Smooth muscle cell (in vitro differentiated cells): ENCODE results near the gene FRMPD4. TPM values are rescaled to one million over a fixed set of nuclear protein-coding genes. Genes with fewer than 3 reads are reported as not detected.

Experiments
- DNase-seq: peaks from one replicate; lab custom pipeline; 2025; ENCODE audit not compliant: unreplicated experiment; lab: John Stamatoyannopoulos, UW
- H2AFZ ChIP-seq: fragments of 200-600 bp; sonication (generic); 2 replicates; pipeline ENCODE4 v1.6.0; 2016; ENCODE audit warnings: antibody characterized with exemption, low read depth, mild to moderate bottlenecking
- H3F3A ChIP-seq: fragments of 200-600 bp; sonication (generic); 2 replicates; pipeline ENCODE4 v1.6.0; 2017; ENCODE audit warnings: antibody characterized with exemption, low read depth
- H3K27ac ChIP-seq: fragments of 200-600 bp; sonication (generic); 2 replicates; pipeline ENCODE4 v1.5.1; 2016; ENCODE audit warnings: low read depth, mild to moderate bottlenecking
- H3K27me3 ChIP-seq: fragments of 200-600 bp; sonication (generic); 2 replicates; pipeline ENCODE4 v1.6.1; 2016; ENCODE audit warnings: low read depth, mild to moderate bottlenecking
- H3K36me3 ChIP-seq: fragments of 200-600 bp; sonication (generic); 2 replicates; pipeline ENCODE4 v1.5.1; 2016; ENCODE audit warnings: low read depth
- H3K4me1 ChIP-seq: fragments of 200-600 bp; sonication (generic); 2 replicates; pipeline ENCODE4 v1.5.1; 2016; ENCODE audit warnings: low read depth
- H3K4me2 ChIP-seq: fragments of 200-600 bp; sonication (generic); 2 replicates; pipeline ENCODE4 v1.6.0; 2016; ENCODE audit warnings: mild to moderate bottlenecking
- H3K4me3 ChIP-seq: fragments of 200-600 bp; sonication (generic); 2 replicates; pipeline ENCODE4 v1.5.1; 2016; ENCODE audit warnings: mild to moderate bottlenecking
- H3K79me2 ChIP-seq: fragments of 200-600 bp; sonication (generic); 2 replicates; pipeline ENCODE4 v1.6.0; 2016; ENCODE audit warnings: low read depth, mild to moderate bottlenecking
- H3K9ac ChIP-seq: fragments of 200-600 bp; sonication (generic); 2 replicates; pipeline ENCODE4 v1.6.0; 2016; ENCODE audit warnings: low read depth
- H3K9me3 ChIP-seq: fragments of 200-600 bp; sonication (generic); replicated peaks from 2 replicates; pipeline ENCODE4 v1.5.1; 2016; ENCODE audit warnings: low read depth
- H4K20me1 ChIP-seq: fragments of 200-600 bp; sonication (generic); 2 replicates; pipeline ENCODE4 v1.6.0; 2016; ENCODE audit warnings: low read depth
- CTCF ChIP-seq: fragments of 200-600 bp; sonication (generic); IDR thresholded peaks from 2 replicates; pipeline ENCODE4 v1.5.1; 2017; ENCODE audit warnings: borderline replicate concordance, mild to moderate bottlenecking, antibody characterized with exemption; ENCODE audit not compliant: insufficient read depth, poor library complexity, severe bottlenecking
- WGBS: methylation state at CpG from one replicate; pipeline ENCODE4 v1.1.7; 2016; ENCODE audit warnings: low lambda C conversion rate; 5-methylcytosine and 5-hydroxymethylcytosine counted together
- polyA plus RNA-seq: library from polyadenylated mRNA; unstranded; fragments of >200 nt; fragmentation: Nextera tagmentation; extraction: Ambion mirVana; gene quantifications from 2 replicates; pipeline ENCODE4 v1.2.1, GENCODE V29; 2016
- total RNA-seq: library from RNA; depleted of rRNA; stranded (reverse); fragments of >200 nt; gene quantifications from 2 replicates; pipeline ENCODE4 v1.2.3, GENCODE V29; 2014

FRMPD4 gene
- total and polyA plus RNA-seq, 2 experiments from 2014 or later = 0.13 TPM; not detected in 1

DNA sequence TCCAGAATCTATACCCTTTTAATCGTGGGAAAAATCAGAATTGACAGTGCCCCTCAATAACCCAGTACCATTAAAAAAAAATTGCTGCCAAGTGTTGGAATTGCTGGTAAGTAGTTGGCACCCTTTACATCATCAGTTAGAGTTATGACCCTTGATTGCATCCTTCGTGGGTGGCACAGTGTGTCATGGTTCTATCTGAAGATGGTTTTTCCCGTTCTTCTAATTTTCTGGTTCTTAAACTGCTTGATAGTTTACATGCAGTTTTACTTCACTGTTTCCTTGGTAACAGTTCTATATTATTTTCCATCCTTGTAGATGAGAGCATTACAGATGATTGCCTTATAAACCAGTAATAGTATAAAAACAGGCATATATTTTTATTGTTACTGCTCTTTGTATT is 3.2 kb downstream of the FRMPD4 start:
- no peak for DNase-seq
- H3K9me3 ChIP-seq = no peaks in the 10 kb centered on the region
- H2AFZ ChIP-seq = no peak overlapping the region
- no peak overlapping the region for H3K9ac ChIP-seq
- no peak overlapping the region for H3K4me2 ChIP-seq
- H3K27me3 ChIP-seq = peaks cover 38% of the 10 kb centered on the region
- TF ChIP-seq CTCF = no peak
- H3K27ac ChIP-seq = no peak overlapping the region
- no peaks in the 10 kb centered on the region for H3K4me1 ChIP-seq
- no peaks in the 10 kb centered on the region for H3F3A ChIP-seq
- H4K20me1 ChIP-seq = no peaks in the 10 kb centered on the region
- H3K36me3 ChIP-seq = no peaks in the 10 kb centered on the region
- WGBS = 56% methylated on average over 3 of the region's 3 CpGs
- no peak overlapping the region for H3K4me3 ChIP-seq
- no peaks in the 10 kb centered on the region for H3K79me2 ChIP-seq

DNA sequence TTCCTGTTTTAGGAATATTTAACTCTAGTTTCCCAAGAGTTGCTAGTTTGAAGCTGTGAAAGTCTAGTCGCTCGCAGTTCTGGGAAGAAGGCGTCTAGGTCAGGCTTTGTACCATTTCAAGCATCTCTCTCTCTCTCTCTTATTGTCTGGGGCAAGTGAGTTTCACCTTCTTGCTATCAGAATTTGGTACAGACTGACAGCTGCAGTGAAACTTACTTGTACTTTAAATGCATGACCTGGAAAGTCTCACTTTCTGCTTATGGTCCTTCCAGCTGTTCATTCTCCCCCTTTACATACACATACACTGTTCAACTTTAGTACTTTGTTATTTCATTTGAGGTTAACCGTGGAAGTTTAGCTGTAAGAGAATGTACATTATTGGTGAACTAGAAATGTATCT is 4.4 kb downstream of the FRMPD4 start:
- H3K79me2 ChIP-seq = no peaks in the 10 kb centered on the region
- H3K9ac ChIP-seq = no peak overlapping the region
- H2AFZ ChIP-seq = no peak overlapping the region
- H3F3A ChIP-seq = no peaks in the 10 kb centered on the region
- no peak for DNase-seq
- H3K9me3 ChIP-seq = no peaks in the 10 kb centered on the region
- H4K20me1 ChIP-seq = no peaks in the 10 kb centered on the region
- no peaks in the 10 kb centered on the region for H3K4me1 ChIP-seq
- H3K36me3 ChIP-seq = no peaks in the 10 kb centered on the region
- H3K27me3 ChIP-seq = peaks cover 30% of the 10 kb centered on the region
- no peak overlapping the region for H3K4me3 ChIP-seq
- no peak overlapping the region for H3K27ac ChIP-seq
- 84% methylated on average over 4 of the region's 4 CpGs for WGBS
- no peak for TF ChIP-seq CTCF
- H3K4me2 ChIP-seq = no peak overlapping the region

DNA sequence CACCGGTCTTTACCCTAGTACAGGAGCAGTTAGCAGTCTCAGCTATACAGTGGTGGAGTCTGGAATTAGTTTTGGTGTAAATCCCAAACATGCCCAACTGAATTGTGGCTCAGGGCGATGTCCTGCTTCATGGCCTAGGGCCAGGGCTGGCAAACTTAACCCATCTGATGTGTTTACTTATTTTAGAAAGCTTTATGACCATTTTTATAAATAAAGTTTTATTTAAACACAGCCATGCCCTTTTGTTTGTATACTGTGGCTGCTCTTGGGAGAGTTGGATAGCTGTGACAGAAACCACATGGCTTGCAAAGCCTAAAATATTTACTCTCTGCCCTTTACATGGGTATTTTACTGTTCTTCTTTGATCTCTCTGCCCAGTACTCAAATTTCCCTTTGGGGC is 7.1 kb downstream of the FRMPD4 start:
- Histone ChIP-seq H2AFZ (no peak overlapping the region), H3K79me2 (no peaks in the 10 kb centered on the region), H3K9me3 (no peaks in the 10 kb centered on the region), H3K36me3 (no peaks in the 10 kb centered on the region), H3K27ac (no peak overlapping the region), H3K4me1 (no peaks in the 10 kb centered on the region), H3K4me2 (no peak overlapping the region), H3K4me3 (no peak overlapping the region), H3K9ac (no peak overlapping the region), H3K27me3 (peaks cover 11% of the 10 kb centered on the region), H3F3A (no peaks in the 10 kb centered on the region), H4K20me1 (no peaks in the 10 kb centered on the region)
- 54% methylated on average over 2 of the region's 2 CpGs for WGBS
- TF ChIP-seq CTCF = no peak
- no peak for DNase-seq

GRCh38 chrX:12149670-12150407 is 11.6 kb downstream of the FRMPD4 start:
- Histone ChIP-seq H3K4me2 (no peak overlapping the region), H3K27me3 (no peaks in the 10 kb centered on the region), H2AFZ (no peak overlapping the region), H3K79me2 (no peaks in the 10 kb centered on the region), H3K36me3 (no peaks in the 10 kb centered on the region), H3K4me3 (no peak overlapping the region), H3K4me1 (no peaks in the 10 kb centered on the region), H3K9me3 (no peaks in the 10 kb centered on the region), H3K27ac (no peak overlapping the region), H3K9ac (no peak overlapping the region), H4K20me1 (no peaks in the 10 kb centered on the region), H3F3A (no peaks in the 10 kb centered on the region)
- no peak for TF ChIP-seq CTCF
- no peak for DNase-seq
- 70% methylated on average over 4 of the region's 4 CpGs for WGBS
